Epidermal melanocyte (primary cell): Measurements from ENCODE around the gene APLNR.

Source experiments
- DNase-seq: peaks from one replicate; pipeline ENCODE4 v3.0.0; 2011; ENCODE audit warnings: low spot score; ENCODE audit not compliant: insufficient read length

APLNR gene

GRCh38 chr11:57219021-57219627 is 17.9 kb downstream of the APLNR start:
- DNase-seq = no peak

GRCh38 chr11:57217053-57217452 is 20.0 kb downstream of the APLNR start:
- DNase-seq = no peak

DNA sequence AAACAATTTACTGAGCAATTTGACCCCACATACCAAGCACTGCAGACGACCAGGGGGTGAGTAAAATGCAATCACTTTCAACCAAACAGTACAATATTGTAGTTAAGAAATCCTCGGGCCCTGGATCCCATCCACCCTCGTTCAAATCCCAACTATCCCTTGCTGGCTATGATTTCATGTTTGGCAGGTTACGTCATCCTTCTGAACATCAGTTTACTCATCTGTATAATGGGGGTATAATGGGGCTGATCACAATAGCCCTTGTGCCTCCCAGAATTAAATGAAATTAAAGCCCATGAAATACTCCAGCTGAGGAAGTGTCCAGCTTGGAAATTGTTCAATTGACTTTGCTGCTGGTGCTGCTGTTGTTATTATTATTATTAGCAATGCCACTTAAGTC is 20.6 kb downstream of the APLNR start:
- DNase-seq = no peak

DNA sequence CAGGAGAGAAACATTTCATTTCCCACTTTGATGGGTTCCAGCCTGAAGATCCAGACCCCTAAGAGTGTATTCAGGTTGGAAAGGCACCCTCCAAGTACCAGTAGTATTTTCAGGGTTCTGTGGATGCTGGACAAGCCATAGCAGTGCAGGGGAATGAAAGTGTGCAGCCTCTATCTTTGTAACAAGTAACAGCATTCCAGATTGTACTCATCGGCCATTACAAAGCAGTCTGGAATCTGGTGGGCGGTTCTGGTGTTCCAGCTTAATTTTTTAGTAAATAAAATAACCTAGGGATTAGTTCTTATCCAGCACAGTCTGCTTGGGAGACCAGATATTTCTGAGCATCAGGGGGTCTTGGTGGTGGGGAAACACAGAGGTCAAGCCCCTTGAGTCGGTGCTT is 22.6 kb downstream of the APLNR start:
- DNase-seq = peak; percentile 35

DNA sequence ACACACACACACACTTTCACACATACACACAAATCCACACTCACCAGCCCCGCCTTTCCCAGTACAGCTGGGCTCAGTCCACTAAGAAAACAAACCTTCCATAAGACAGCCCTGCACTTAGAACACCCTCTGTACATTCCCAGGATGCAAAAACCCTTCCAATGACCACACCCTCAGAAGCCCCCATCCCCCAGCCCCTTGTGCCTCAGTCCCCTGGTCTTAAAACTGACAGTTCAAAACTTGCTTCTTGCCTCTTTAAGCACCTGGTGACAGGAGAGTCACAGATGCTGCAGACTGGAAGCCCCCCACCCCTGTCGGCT is 23.0 kb downstream of the APLNR start:
- no peak for DNase-seq

- DNase-seq = no peak
Measured at GRCh38 chr11:57213342-57214097, 23.5 kb downstream of the APLNR start.

DNA sequence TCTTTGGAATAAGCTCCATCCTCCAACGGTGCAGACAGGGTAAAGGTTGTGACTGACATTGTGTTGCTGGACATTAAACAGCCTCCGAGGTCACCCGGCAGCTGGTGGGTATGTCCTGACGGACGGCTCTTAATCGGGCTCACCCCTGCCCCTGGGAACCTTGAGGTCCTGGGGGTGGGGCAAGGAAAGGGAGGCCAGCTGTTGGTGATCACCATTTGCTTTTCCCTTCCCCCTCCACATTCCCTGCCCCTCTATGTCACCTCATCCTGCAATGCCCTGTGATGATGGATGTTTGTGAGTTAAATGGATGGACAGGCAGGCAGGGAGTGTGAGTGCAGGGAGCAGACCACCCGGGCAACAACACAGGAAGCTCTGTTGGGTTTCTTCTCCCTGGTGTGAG is 26.3 kb downstream of the APLNR start:
- no peak for DNase-seq

- DNase-seq = no peak
Measured at GRCh38 chr11:57207168-57207567, 29.9 kb downstream of the APLNR start.

GRCh38 chr11:57205041-57205641 is 31.9 kb downstream of the APLNR start:
- peak; percentile 31 for DNase-seq

GRCh38 chr11:57203882-57204480 is 33.1 kb downstream of the APLNR start:
- no peak for DNase-seq

- no peak for DNase-seq
Measured at GRCh38 chr11:57203359-57203758, 33.7 kb downstream of the APLNR start.

GRCh38 chr11:57202281-57202680 is 34.8 kb downstream of the APLNR start:
- DNase-seq = no peak

- DNase-seq = no peak
Measured at GRCh38 chr11:57200917-57201316, 36.1 kb downstream of the APLNR start.

GRCh38 chr11:57199330-57199729 is 37.7 kb downstream of the APLNR start:
- DNase-seq = no peak

DNA sequence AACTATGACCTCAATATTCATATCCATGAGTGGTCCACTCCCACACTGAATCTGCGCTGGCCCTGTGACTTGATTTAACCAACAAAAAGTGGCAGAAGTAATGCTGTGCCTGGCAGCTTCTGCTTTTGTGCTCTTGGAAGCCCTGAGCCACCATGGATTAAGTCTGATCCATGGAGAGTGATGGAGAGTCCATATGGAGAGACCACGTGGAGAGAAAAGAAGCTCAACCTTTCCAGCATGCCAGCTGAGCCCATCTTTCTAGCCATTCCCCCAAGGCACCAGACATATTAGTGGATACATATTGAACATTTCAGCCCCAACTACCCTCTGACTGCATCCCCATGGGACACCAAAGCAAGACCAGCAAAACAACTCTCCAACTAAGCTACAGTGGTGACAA is 39.3 kb downstream of the APLNR start:
- DNase-seq = no peak

GRCh38 chr11:57196596-57196995 is 40.5 kb downstream of the APLNR start:
- DNase-seq = no peak

DNA sequence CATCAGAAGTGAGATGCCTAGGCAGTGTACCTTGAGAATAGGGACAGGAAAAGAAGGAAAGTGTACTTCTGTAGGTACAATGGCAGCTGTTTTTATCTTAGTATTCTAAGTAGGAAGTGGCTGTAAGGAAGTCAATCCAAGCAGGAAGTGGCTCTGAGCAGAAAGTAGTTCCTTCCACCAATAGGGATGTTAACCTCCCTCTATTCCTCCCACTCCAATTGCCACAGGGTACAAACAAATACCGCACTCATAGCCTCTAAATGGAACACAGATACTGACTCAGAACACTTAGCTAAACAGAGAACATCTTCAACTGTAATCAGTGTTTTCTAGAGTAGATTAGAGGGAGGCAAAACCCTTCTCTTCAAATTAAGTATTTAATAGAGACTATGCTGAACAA is 44.7 kb downstream of the APLNR start:
- no peak for DNase-seq

GRCh38 chr11:57191311-57192219 is 45.5 kb downstream of the APLNR start:
- DNase-seq = no peak

- no peak for DNase-seq
Measured at GRCh38 chr11:57190548-57190947, 46.5 kb downstream of the APLNR start.
